Measurements from ENCODE around the gene FLRT3. TPM values are rescaled to one million over a fixed set of nuclear protein-coding genes. Genes with fewer than 3 reads are reported as not detected.

The FLRT3 gene
- total RNA-seq, 1 donor = 2.5 TPM

DNA sequence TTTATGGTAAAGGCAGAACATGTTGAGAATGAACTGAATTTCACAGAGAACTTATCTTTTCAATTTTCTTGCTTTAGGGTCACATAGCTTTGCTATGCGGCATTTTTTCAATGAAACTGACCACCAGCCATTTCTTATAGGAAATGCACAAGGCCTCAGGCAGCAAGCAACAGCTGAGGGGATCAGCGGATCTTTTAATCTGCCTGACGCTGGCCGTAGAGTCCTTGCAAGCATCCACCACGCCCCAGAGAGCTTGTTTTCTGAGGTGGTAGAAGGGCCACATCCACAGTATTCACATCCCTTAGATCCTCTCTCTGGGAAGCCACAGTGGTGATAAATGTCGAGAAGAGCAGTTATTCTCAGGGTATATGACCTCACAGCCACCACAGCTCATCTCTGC, 34.3 kb downstream of the FLRT3 start:
- Histone ChIP-seq H3K79me2 (ENCODE audit: insufficient read depth, low read length) (no peaks in the 10 kb centered on the region), H2AFZ (ENCODE audit: low read length) (no peak overlapping the region), H3K4me3 (ENCODE audit: insufficient read depth, low read length) (no peak overlapping the region), H3K27ac (ENCODE audit: low read depth, low read length) (no peak overlapping the region), H3K9me3 (ENCODE audit: low read depth, low read length) (peaks cover 2% of the 10 kb centered on the region), H3K4me2 (ENCODE audit: insufficient read depth, low read length) (no peak overlapping the region), H3K4me1 (ENCODE audit: insufficient read depth, low read length) (no peaks in the 10 kb centered on the region), H4K20me1 (ENCODE audit: insufficient read depth, low read length) (no peaks in the 10 kb centered on the region), H3K36me3 (ENCODE audit: insufficient read depth, low read length) (no peaks in the 10 kb centered on the region), H3K27me3 (ENCODE audit: insufficient read depth, low read length) (no peaks in the 10 kb centered on the region)
- no peak for DNase-seq (ENCODE audit: insufficient read length, low spot score, missing footprints)
- TF ChIP-seq CTCF (IDR thresholded peaks at IDR 0.05; ENCODE audit: extremely low read depth, low read depth, low read length) = no peak

DNA sequence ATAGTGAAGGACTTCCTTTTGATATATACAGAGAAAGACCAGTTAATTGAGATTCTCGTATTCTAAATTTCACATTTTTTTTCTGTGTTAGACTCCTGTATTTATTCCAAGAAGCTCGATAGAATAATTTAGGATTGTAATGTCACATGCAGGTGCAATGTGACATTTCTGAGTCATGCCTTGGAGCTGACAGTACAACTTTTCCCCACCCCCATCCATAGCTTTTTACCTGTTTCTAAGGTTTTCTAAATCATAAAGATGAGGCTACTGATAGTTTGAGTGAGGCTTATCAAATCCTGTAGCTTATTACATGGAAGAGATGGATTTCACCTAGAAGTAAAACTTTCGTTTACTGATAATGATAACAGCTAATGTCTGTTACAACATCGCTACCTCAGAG, 37.6 kb downstream of the FLRT3 start:
- H3K4me3 ChIP-seq (ENCODE audit: insufficient read depth, low read length) = no peak overlapping the region
- no peak overlapping the region for H2AFZ ChIP-seq (ENCODE audit: low read length)
- no peaks in the 10 kb centered on the region for H3K27me3 ChIP-seq (ENCODE audit: insufficient read depth, low read length)
- no peak overlapping the region for H3K4me2 ChIP-seq (ENCODE audit: insufficient read depth, low read length)
- H3K79me2 ChIP-seq (ENCODE audit: insufficient read depth, low read length) = no peaks in the 10 kb centered on the region
- no peaks in the 10 kb centered on the region for H3K4me1 ChIP-seq (ENCODE audit: insufficient read depth, low read length)
- H3K9me3 ChIP-seq (ENCODE audit: low read depth, low read length) = peaks cover 2% of the 10 kb centered on the region
- H4K20me1 ChIP-seq (ENCODE audit: insufficient read depth, low read length) = no peaks in the 10 kb centered on the region
- no peak overlapping the region for H3K27ac ChIP-seq (ENCODE audit: low read depth, low read length)
- TF ChIP-seq CTCF (IDR thresholded peaks at IDR 0.05; ENCODE audit: extremely low read depth, low read depth, low read length) = no peak
- H3K36me3 ChIP-seq (ENCODE audit: insufficient read depth, low read length) = no peaks in the 10 kb centered on the region
- DNase-seq (ENCODE audit: insufficient read length, low spot score, missing footprints) = no peak

DNA sequence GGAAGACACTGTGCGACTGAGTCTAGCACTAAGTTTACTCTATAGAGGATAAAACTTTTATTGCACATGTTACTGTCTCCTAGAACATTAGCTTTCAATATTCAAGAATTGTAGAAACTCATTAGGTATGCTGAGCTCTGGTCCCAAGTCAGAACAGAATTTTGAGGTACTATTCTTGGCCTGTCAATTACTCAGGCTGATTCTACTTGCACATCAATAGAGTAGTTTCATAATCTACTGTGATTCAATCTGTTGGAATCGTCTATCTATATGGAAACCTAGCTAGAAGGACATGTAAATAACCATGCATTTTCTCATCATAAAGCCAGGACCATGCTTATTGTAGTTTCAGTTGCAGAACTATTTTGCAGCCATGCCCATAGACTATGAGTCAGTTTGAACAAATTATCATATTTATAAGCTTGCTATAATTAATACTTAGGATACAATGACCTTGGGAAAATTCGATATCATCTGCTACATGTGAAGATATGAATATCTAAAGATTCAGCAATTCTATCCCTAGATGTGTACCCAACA, 41.6 kb downstream of the FLRT3 start:
- H3K4me3 ChIP-seq (ENCODE audit: insufficient read depth, low read length) = no peak overlapping the region
- no peak for TF ChIP-seq CTCF (IDR thresholded peaks at IDR 0.05; ENCODE audit: extremely low read depth, low read depth, low read length)
- no peaks in the 10 kb centered on the region for H3K79me2 ChIP-seq (ENCODE audit: insufficient read depth, low read length)
- H3K27ac ChIP-seq (ENCODE audit: low read depth, low read length) = no peak overlapping the region
- no peaks in the 10 kb centered on the region for H3K9me3 ChIP-seq (ENCODE audit: low read depth, low read length)
- no peaks in the 10 kb centered on the region for H3K4me1 ChIP-seq (ENCODE audit: insufficient read depth, low read length)
- H3K27me3 ChIP-seq (ENCODE audit: insufficient read depth, low read length) = no peaks in the 10 kb centered on the region
- H2AFZ ChIP-seq (ENCODE audit: low read length) = no peak overlapping the region
- no peaks in the 10 kb centered on the region for H4K20me1 ChIP-seq (ENCODE audit: insufficient read depth, low read length)
- no peak overlapping the region for H3K4me2 ChIP-seq (ENCODE audit: insufficient read depth, low read length)
- DNase-seq (ENCODE audit: insufficient read length, low spot score, missing footprints) = no peak
- no peaks in the 10 kb centered on the region for H3K36me3 ChIP-seq (ENCODE audit: insufficient read depth, low read length)

- H3K27me3 ChIP-seq (ENCODE audit: insufficient read depth, low read length) = no peaks in the 10 kb centered on the region
- no peaks in the 10 kb centered on the region for H3K9me3 ChIP-seq (ENCODE audit: low read depth, low read length)
- TF ChIP-seq CTCF (IDR thresholded peaks at IDR 0.05; ENCODE audit: extremely low read depth, low read depth, low read length) = no peak
- no peak overlapping the region for H3K4me2 ChIP-seq (ENCODE audit: insufficient read depth, low read length)
- DNase-seq (ENCODE audit: insufficient read length, low spot score, missing footprints) = no peak
- H2AFZ ChIP-seq (ENCODE audit: low read length) = no peak overlapping the region
- no peaks in the 10 kb centered on the region for H3K4me1 ChIP-seq (ENCODE audit: insufficient read depth, low read length)
- no peak overlapping the region for H3K4me3 ChIP-seq (ENCODE audit: insufficient read depth, low read length)
- H4K20me1 ChIP-seq (ENCODE audit: insufficient read depth, low read length) = no peaks in the 10 kb centered on the region
- H3K79me2 ChIP-seq (ENCODE audit: insufficient read depth, low read length) = no peaks in the 10 kb centered on the region
- no peaks in the 10 kb centered on the region for H3K36me3 ChIP-seq (ENCODE audit: insufficient read depth, low read length)
- no peak overlapping the region for H3K27ac ChIP-seq (ENCODE audit: low read depth, low read length)
Measured at GRCh38 chr20:14295238-14295637, 42.2 kb downstream of the FLRT3 start.

Measured in osteoblast (primary cell).